Measurements from ENCODE around the gene SHLD2. TPM values are rescaled to one million over a fixed set of nuclear protein-coding genes. Genes with fewer than 3 reads are reported as not detected.
"Not testable (repeated sequence)": the region's sequence is repeated elsewhere in the genome, so short reads cannot be mapped to it uniquely, and the experiment has no call there.

The SHLD2 gene
- total RNA-seq, 2 experiments from 2014 or later = 34.3 to 37.3 TPM

- intact Hi-C loops (cut with micrococcal nuclease; ENCODE audit: unreplicated experiment) = no loop called here
- Histone ChIP-seq H3K27ac (ENCODE audit: low read depth, low read length, poor library complexity, severe bottlenecking) (no peak overlapping the region), H2AFZ (ENCODE audit: low read length) (no peak overlapping the region), H3K9me3 (ENCODE audit: low read length) (no peaks in the 10 kb centered on the region), H3K4me1 (ENCODE audit: insufficient read depth, low read length, poor library complexity, severe bottlenecking) (no peaks in the 10 kb centered on the region), H3K36me3 (ENCODE audit: insufficient read depth, low read length) (peaks cover 75% of the 10 kb centered on the region), H4K20me1 (ENCODE audit: insufficient read depth, low read length) (no peaks in the 10 kb centered on the region), H3K4me2 (ENCODE audit: low read length) (no peak overlapping the region), H3K79me2 (ENCODE audit: insufficient read depth, low read depth, low read length) (no peaks in the 10 kb centered on the region), H3K9me2 (ENCODE audit: insufficient read depth, low read length) (no peaks in the 10 kb centered on the region), H3K4me3 (ENCODE audit: low read depth, low read length, poor library complexity, severe bottlenecking) (no peak overlapping the region)
- TF ChIP-seq CTCF (conservative IDR thresholded peaks at IDR 0.05; ENCODE audit: low read length) (no peak), EZH2phosphoT487 (IDR thresholded peaks at IDR 0.05; ENCODE audit: borderline replicate concordance, low read depth, low read length) (no peak)
- ChIA-PET POLR2A (no interaction called here), CTCF (ENCODE audit: unreplicated experiment) (no interaction called here)
- BruUV-seq (replicated peaks) = TSS peak; percentile 30
- DNase-seq (ENCODE audit: low spot score) = no peak
Observed at GRCh38 chr10:87105446-87106124, 10.6 kb downstream of the SHLD2 start.

GRCh38 chr10:87118122-87118521 lies 23.1 kb downstream of the SHLD2 start:
- POLR2A ChIA-PET; H3K36me3 ChIP-seq (ENCODE audit: insufficient read depth, low read length); H3K4me1 ChIP-seq (ENCODE audit: insufficient read depth, low read length, poor library complexity, severe bottlenecking); H3K9me3 ChIP-seq (ENCODE audit: low read length); DNase-seq (ENCODE audit: low spot score); CTCF ChIA-PET (ENCODE audit: unreplicated experiment); H3K4me3 ChIP-seq (ENCODE audit: low read depth, low read length, poor library complexity, severe bottlenecking); BruUV-seq (replicated peaks); H3K79me2 ChIP-seq (ENCODE audit: insufficient read depth, low read depth, low read length); H3K27ac ChIP-seq (ENCODE audit: low read depth, low read length, poor library complexity, severe bottlenecking); intact Hi-C loops (cut with micrococcal nuclease; ENCODE audit: unreplicated experiment); H3K9me2 ChIP-seq (ENCODE audit: insufficient read depth, low read length); H2AFZ ChIP-seq (ENCODE audit: low read length); H4K20me1 ChIP-seq (ENCODE audit: insufficient read depth, low read length); H3K4me2 ChIP-seq (ENCODE audit: low read length): not testable (repeated sequence)

GRCh38 chr10:87119029-87119428 lies 24.0 kb downstream of the SHLD2 start:
- H3K27ac ChIP-seq (ENCODE audit: low read depth, low read length, poor library complexity, severe bottlenecking); H3K9me3 ChIP-seq (ENCODE audit: low read length); H3K36me3 ChIP-seq (ENCODE audit: insufficient read depth, low read length); DNase-seq (ENCODE audit: low spot score); H3K9me2 ChIP-seq (ENCODE audit: insufficient read depth, low read length); H4K20me1 ChIP-seq (ENCODE audit: insufficient read depth, low read length); H3K4me1 ChIP-seq (ENCODE audit: insufficient read depth, low read length, poor library complexity, severe bottlenecking); POLR2A ChIA-PET; H3K79me2 ChIP-seq (ENCODE audit: insufficient read depth, low read depth, low read length); CTCF ChIA-PET (ENCODE audit: unreplicated experiment); H3K4me3 ChIP-seq (ENCODE audit: low read depth, low read length, poor library complexity, severe bottlenecking); H3K4me2 ChIP-seq (ENCODE audit: low read length); H2AFZ ChIP-seq (ENCODE audit: low read length); BruUV-seq (replicated peaks); intact Hi-C loops (cut with micrococcal nuclease; ENCODE audit: unreplicated experiment): not testable (repeated sequence)

GRCh38 chr10:87123351-87123750 lies 28.3 kb downstream of the SHLD2 start:
- H3K4me1 ChIP-seq (ENCODE audit: insufficient read depth, low read length, poor library complexity, severe bottlenecking); H3K4me3 ChIP-seq (ENCODE audit: low read depth, low read length, poor library complexity, severe bottlenecking); intact Hi-C loops (cut with micrococcal nuclease; ENCODE audit: unreplicated experiment); H3K9me3 ChIP-seq (ENCODE audit: low read length); H4K20me1 ChIP-seq (ENCODE audit: insufficient read depth, low read length); POLR2A ChIA-PET; H2AFZ ChIP-seq (ENCODE audit: low read length); H3K9me2 ChIP-seq (ENCODE audit: insufficient read depth, low read length); CTCF ChIA-PET (ENCODE audit: unreplicated experiment); H3K36me3 ChIP-seq (ENCODE audit: insufficient read depth, low read length); BruUV-seq (replicated peaks); H3K4me2 ChIP-seq (ENCODE audit: low read length); H3K79me2 ChIP-seq (ENCODE audit: insufficient read depth, low read depth, low read length); DNase-seq (ENCODE audit: low spot score); H3K27ac ChIP-seq (ENCODE audit: low read depth, low read length, poor library complexity, severe bottlenecking): not testable (repeated sequence)

- BruUV-seq (replicated peaks); H3K4me3 ChIP-seq (ENCODE audit: low read depth, low read length, poor library complexity, severe bottlenecking); intact Hi-C loops (cut with micrococcal nuclease; ENCODE audit: unreplicated experiment); H3K36me3 ChIP-seq (ENCODE audit: insufficient read depth, low read length); DNase-seq (ENCODE audit: low spot score); POLR2A ChIA-PET; H3K79me2 ChIP-seq (ENCODE audit: insufficient read depth, low read depth, low read length); H3K9me2 ChIP-seq (ENCODE audit: insufficient read depth, low read length); H2AFZ ChIP-seq (ENCODE audit: low read length); H4K20me1 ChIP-seq (ENCODE audit: insufficient read depth, low read length); H3K4me1 ChIP-seq (ENCODE audit: insufficient read depth, low read length, poor library complexity, severe bottlenecking); CTCF ChIA-PET (ENCODE audit: unreplicated experiment); H3K4me2 ChIP-seq (ENCODE audit: low read length); H3K27ac ChIP-seq (ENCODE audit: low read depth, low read length, poor library complexity, severe bottlenecking); H3K9me3 ChIP-seq (ENCODE audit: low read length): not testable (repeated sequence)
Observed at GRCh38 chr10:87127048-87127447, 32.0 kb downstream of the SHLD2 start.

GRCh38 chr10:87127607-87128156 lies 32.7 kb downstream of the SHLD2 start:
- H3K4me2 ChIP-seq (ENCODE audit: low read length); H4K20me1 ChIP-seq (ENCODE audit: insufficient read depth, low read length); H3K9me3 ChIP-seq (ENCODE audit: low read length); H3K9me2 ChIP-seq (ENCODE audit: insufficient read depth, low read length); H3K27ac ChIP-seq (ENCODE audit: low read depth, low read length, poor library complexity, severe bottlenecking); BruUV-seq (replicated peaks); CTCF ChIA-PET (ENCODE audit: unreplicated experiment); POLR2A ChIA-PET; intact Hi-C loops (cut with micrococcal nuclease; ENCODE audit: unreplicated experiment); H3K79me2 ChIP-seq (ENCODE audit: insufficient read depth, low read depth, low read length); H3K4me1 ChIP-seq (ENCODE audit: insufficient read depth, low read length, poor library complexity, severe bottlenecking); H3K36me3 ChIP-seq (ENCODE audit: insufficient read depth, low read length); H2AFZ ChIP-seq (ENCODE audit: low read length); DNase-seq (ENCODE audit: low spot score); H3K4me3 ChIP-seq (ENCODE audit: low read depth, low read length, poor library complexity, severe bottlenecking): not testable (repeated sequence)

All from OCI-LY7 (cell line).